GM12873 (cell line): ENCODE data around the gene SIL1.

Experiments used
- TF ChIP-seq, protein P1 (sequence below): IDR thresholded peaks from 2 replicates; pipeline ENCODE4 v1.5.1; 2012; ENCODE audit warnings: low read depth, mild to moderate bottlenecking, moderate library complexity, low read length, control low read depth; ENCODE audit not compliant: insufficient read depth; ENCODE audit errors: missing control alignments

Gene SIL1

DNA sequence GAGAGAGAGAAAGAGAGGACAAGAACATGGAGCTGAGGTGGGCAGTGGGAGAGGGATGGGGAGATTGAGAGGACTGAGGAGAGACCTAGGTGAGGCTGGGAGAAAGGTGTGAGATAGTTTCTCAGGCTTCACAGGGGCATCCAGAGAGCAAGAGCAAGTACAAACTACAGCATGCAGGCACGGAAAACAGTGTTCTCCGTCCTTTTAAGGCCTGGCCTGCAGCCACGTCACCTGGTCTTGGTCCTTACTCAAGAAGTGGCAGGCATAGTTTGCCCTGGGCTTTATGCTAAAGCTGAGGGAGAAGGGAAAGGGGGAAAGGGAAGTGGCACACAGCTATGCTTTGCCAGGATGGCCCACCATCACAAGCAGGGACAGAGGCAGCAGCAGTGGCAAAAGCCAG, 65.7 kb downstream of the SIL1 start:
- TF ChIP-seq, protein P1, sequence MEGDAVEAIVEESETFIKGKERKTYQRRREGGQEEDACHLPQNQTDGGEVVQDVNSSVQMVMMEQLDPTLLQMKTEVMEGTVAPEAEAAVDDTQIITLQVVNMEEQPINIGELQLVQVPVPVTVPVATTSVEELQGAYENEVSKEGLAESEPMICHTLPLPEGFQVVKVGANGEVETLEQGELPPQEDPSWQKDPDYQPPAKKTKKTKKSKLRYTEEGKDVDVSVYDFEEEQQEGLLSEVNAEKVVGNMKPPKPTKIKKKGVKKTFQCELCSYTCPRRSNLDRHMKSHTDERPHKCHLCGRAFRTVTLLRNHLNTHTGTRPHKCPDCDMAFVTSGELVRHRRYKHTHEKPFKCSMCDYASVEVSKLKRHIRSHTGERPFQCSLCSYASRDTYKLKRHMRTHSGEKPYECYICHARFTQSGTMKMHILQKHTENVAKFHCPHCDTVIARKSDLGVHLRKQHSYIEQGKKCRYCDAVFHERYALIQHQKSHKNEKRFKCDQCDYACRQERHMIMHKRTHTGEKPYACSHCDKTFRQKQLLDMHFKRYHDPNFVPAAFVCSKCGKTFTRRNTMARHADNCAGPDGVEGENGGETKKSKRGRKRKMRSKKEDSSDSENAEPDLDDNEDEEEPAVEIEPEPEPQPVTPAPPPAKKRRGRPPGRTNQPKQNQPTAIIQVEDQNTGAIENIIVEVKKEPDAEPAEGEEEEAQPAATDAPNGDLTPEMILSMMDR = no peak

DNA sequence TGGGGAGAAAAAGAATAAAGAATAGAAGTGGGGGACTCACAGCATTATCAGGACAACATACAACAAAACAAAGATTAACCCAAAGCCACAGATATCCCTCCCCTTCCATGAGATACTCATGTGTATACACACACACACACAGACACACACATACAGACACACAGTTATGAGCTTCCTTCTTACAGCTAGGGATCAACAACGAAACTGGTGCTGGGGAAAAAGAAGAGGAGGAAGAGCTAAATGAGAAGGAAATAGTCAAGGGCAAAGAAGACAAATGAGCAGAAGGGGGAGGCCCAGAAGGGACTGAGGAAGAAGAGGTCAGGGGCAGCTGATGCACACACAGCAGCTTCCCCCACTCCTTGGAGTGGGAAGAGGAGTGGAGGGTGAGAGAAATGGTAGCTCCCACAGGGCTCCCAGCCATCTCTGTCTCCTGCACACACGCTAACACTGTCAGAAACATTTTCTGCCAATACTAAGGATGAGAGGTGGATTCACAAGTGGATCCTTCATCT, 66.2 kb downstream of the SIL1 start:
- TF ChIP-seq, protein P1 = no peak

DNA sequence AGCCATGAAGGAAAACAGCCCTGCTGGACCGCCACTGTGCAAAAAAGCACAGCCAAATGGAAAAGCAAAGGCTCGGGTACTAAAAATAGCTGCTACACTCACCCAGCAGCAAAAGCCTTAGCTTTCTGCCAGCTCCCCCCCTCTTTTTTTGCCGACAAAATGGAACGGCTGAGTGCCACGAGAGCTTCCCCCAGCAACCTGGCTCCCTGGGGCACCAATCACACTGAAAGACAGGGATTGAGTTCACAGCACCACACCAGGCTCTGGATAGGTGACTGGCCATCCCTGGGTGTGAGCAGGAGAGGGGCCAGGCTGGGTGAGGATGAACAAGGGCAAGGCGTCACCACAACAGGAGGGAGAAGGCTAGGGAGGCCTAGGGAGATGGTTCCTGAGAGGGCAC, 66.7 kb downstream of the SIL1 start:
- TF ChIP-seq, protein P1 = no peak

DNA sequence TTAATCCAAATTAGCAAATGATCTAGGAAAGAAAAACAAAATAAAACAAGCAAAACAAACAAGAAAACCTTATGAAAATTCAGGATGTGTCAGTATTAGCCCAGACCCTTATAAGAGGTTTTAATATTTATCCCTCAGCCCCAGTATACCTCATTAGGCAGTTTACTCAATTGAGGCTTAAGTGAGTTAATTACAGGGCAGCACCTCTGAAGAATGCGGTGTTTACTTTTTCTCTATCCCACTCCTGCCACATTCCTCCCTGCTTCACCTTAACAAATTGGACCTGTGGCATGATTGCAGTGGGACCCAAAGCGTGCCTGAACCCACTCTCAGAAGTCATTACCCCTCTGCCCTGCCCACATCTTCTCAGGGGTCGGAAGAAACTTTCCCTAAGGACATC, 67.1 kb downstream of the SIL1 start:
- TF ChIP-seq, protein P1 = no peak

- TF ChIP-seq, protein P1 = no peak
Observed at GRCh38 chr5:139130214-139130613, 68.0 kb downstream of the SIL1 start.

DNA sequence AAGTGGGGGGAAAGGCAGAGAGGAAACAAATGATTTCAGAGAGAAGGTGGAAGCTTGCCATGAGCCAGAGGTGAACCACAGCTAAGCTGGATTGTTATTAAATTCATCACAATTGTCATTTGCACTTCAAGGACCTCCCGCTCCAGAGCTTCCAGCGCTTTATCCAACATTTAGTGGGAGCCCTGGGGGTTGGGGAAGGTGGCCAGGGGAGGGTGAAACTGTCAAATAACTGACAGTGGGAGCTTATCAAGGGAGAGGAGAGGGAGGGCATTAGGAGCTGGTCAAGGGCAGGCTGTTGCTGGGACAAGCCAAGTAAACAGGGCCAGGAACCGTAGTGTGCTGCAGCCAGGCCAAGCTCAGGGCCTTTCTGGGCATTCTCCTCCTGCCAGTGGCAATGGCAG, 71.5 kb downstream of the SIL1 start:
- TF ChIP-seq, protein P1 = no peak

- TF ChIP-seq, protein P1 = no peak
Observed at GRCh38 chr5:139125991-139126390, 72.2 kb downstream of the SIL1 start.
